Stimulated activated CD8-positive, alpha-beta memory T cell treated with anti-CD3 and anti-CD28 coated beads, Interleukin-15, amount 100 ng/mL, for 4 hours (primary cell): Measurements from ENCODE around the gene HOXC12.

Experiments used
- DNase-seq, 2 donors: peaks; one replicate each; pipeline ENCODE4 v3.0.0-alpha.2; 2020; ENCODE audit warnings: low read depth in 2 of 2

Gene HOXC12

DNA sequence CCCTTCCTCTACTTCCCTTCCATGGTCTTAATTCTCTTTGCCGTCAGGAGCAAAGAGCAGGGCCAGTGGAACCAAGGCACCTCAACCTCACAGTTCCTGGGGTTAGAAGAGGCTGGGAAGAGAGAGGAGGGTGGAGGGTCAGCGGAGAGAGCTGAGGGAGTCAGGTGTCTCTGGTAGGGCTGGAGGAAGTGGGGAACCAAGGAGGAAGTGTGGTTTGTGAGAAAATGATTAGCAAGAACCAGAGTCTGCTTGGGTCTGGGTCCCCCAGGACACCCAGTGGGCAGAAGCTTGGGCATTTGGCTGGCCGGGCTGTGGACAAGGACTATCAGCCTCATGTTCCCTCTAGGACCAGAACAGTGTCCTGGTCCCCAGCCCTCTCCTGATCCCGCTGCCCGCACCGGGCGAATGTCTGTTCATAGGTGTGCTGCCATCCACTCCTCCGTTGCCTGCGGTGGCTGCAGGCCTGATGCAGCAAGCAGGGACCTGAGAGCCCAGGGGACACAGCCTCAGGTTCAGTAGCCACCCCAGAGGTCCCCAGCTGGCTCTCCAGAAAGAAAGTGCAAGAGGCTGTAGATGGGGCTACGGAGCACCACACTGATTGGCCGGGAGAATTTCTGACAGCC lies 2.3 kb downstream of the HOXC12 start:
- no peak for DNase-seq

- no peak for DNase-seq
These were observed 3.4 kb downstream of the HOXC12 start for GRCh38 chr12:53958128-53958527.

GRCh38 chr12:53959314-53959713 lies 4.6 kb downstream of the HOXC12 start:
- DNase-seq, result no peak

GRCh38 chr12:53960187-53961024 lies 5.7 kb downstream of the HOXC12 start:
- DNase-seq, result no peak

DNA sequence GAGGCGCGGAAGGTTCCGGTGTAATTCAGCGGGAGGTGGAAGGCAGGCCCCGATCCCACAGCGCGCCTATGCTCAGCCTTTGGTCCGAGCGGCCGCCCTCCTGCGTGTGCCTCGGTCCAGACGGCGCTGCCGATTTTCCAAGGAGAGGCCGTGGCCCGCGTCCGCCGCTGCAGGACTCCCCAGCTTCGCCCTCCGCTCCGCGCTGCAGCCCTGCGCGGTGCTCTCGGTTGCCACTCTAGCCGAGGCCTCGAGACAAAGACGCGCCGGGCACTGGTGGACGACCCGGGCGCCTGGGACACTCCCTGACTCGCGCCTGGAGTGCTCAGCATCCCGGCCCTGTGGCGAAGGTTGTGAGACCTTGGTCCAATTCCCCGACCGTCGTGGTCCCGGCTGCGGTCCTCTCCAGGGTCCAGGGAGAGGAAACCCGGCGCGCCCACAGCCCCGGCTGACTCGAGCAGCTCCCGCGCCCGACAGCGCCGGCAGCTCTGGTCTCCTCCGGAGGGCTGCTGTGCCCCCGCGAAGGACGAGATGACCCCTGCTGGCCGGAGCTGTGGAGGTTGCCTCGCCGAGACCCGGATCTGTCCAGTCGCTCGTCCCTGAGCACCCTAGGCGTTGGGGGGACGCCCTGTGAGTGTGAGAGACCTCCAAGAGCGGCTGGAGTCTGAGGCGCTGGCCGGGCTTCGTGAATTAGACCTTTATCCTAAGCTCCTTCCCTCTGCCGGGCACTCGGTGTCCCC lies 6.5 kb downstream of the HOXC12 start:
- DNase-seq, result no peak

DNA sequence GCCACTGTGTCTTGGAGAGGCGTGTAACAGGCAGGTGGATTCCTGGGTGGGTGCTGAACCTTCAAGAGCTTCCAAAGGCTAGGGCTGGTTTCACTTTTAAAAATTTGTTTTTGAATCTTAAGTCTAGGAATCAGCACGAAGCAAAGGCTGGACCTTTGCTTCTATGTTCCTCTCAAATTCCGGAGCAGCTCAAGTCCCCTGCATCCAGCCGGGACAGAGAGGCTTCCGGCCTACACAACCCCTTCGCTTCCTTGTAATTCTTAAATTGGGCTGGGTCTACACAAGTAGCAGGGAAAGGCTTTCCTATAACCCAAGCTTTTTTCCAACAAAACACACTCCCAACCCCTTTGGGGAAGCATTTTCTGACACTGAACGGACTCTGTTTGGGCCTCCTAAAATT lies 8.3 kb downstream of the HOXC12 start:
- no peak for DNase-seq

DNA sequence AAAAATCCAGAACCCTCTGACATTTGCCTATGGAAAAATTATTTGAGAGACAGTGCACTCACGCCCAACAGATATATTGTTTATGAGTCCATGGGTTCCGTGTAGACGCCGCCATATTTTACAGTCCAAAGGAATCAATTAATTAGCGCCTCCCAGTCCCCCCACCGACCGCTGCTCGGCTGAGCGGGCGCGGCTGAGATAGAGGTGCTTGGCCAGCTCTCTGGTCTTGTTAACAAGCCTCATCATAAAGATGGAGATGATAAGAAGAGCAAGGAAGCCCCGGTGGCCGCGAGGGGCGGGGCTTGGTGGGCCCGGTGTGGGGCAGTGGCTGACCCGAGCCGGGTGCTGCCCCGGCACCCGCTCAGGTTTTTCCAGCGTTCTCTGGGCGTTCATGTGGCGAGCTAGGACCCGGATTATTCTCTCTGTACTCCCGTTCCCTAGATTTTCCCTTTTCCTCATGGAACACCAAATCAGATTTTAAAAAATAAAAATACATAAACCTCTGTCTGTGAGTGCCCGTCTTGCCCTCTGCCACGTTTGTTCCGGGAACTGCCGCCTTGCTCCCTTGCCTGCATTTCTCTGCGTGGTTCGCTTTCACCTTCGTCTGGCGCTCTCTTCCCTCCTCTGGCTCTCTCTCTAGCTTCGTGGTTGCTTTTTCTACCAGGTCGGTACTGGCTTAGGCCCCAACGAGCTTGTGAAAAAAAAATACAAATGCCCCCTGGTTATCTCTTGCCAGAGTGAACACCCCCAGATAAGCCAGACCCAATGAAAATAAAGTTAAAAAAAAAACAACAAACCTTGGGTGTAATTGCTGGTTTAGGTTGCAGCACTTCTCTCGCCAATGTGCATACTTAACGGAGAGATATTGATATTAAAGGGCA lies 9.0 kb downstream of the HOXC12 start:
- no peak for DNase-seq

- DNase-seq, result no peak
These were observed 9.6 kb downstream of the HOXC12 start for GRCh38 chr12:53964315-53964713.

DNA sequence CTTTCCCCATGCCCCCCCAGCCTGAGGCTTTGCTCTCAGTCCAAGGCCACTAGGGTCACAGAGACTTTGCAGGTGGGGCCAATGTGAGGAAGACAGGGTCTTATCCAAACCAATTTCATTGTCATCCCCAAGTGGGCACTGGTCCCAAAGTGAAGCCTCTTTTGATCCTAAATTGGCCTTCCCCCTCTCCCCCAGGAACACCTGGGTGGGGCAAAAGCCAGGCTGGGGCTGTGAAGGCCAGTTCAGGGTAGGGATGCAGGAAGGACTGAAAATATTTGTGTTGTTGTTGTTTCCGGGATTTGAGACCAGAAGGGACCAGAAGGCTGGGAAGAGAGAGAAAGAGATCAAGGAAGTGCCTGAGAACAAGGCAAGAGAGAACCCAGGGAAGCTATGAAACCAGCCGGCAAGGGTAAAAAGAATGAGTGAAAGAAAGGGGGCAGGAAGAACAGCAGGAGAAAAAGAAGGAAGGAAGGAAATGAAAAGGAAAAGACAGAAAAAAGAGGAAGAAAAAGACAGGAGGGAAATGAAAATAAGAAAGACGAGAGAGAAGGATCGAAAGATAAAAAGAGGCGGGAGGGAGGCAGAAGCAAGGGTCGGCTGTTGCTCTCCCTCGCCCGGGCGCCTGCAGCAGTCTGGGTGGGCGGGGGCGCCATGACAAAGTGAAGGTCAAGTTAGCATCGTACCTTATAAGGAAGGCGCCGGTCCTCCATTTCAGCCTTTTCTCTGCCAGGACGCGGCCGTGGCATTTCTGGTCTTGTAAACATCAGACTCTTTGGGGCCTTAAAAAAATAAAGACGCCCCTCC lies 10.8 kb downstream of the HOXC12 start:
- DNase-seq, result no peak

DNA sequence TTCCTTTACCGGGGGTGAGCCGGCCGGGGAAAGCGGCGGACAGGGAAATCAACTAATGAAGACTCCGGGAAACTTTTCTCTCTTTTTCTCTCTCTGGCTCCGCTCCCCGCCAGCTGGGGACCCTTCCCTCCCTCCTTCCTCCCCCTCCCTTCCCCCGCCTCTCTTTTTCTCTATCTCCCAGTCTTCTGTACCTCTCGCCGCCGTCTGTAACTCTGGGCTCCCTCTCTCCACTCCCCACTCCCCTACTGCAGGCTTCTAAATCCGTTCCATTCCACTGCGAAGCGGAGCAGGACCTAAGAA lies 11.3 kb downstream of the HOXC12 start:
- DNase-seq, result no peak

- no peak for DNase-seq
These were observed 11.9 kb downstream of the HOXC12 start for GRCh38 chr12:53966385-53967133.

- no peak for DNase-seq
These were observed 12.8 kb downstream of the HOXC12 start for GRCh38 chr12:53967421-53967925.

DNA sequence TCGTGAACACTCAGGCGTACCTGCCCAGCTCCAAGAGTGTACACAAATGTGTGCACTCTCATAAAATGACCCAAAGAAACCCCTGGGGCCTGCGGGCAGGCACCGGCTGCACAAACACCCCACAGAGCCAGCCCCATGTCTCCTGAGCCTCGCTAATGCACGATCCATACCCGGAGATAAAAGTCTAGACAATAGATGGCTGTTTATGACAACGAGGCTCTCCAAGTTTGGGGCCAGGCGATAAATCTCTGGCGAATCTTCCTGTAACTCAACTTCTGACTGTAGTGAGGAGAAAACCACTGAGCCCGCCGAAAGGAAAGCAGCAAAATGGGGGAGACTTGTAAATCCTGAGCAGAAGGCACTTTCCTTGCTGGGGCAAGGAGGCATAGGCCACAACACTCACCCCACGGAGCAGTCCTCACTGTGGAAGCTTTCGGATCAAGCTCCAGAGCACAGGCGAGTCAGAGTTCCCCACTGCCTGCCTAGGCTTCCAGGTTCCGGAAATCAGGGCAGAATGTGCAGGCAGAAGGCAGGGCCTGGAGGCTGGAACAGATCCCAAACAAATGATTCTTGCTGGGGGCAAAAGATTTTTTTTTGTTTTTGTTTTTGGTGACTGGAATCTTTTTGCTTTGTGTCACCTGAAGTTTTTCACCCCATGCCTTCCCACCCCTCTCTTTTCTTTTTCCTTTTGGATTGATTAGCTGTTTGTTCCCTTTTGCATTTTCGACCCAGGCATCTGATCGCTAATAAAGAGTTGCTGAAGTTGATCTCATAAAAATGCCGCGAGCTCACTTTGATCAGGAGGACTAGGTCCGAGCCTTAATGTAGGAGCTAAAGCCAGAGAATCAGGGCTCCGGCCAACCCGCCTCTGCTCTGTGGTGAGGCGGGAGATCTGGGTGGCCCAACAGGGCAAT lies 13.8 kb downstream of the HOXC12 start:
- no peak for DNase-seq

- DNase-seq, result no peak
These were observed 15.0 kb downstream of the HOXC12 start for GRCh38 chr12:53969588-53970259.

DNA sequence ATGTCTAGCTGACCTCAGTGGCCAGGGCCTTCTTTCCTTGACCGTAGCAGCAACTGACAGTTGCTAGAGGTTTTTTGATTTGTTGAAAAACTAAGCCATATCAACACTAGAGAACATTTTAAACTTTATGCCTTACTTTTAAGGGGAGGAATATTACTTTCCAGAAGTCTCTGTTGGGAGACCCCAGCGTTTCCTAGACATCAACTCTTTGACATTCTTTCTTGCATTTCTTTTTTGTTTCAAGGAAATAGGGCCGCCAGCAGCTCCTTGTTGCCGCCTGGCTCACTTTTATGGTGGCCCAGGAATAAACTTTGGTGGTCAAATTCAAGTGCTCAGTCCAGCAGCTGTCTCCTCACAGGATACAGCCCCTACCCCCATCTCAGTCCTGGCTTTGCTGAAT lies 15.7 kb downstream of the HOXC12 start:
- no peak for DNase-seq

- DNase-seq, result no peak
These were observed 16.4 kb downstream of the HOXC12 start for GRCh38 chr12:53971129-53971528.

- no peak for DNase-seq
These were observed 17.0 kb downstream of the HOXC12 start for GRCh38 chr12:53971686-53972085.

- no peak for DNase-seq
These were observed 17.5 kb downstream of the HOXC12 start for GRCh38 chr12:53972152-53972702.
